Mucosa of rectum (tissue), 2 donors: ENCODE results near the gene CHN2.

Source experiments
- H3K27ac ChIP-seq, 2 donors: one replicate each; pipeline ENCODE4 v1.7.0; 2013; ENCODE audit warnings: inconsistent platforms in 2 of 2, low read depth in 2 of 2, low read length in 2 of 2
- H3K27me3 ChIP-seq, 2 donors: one replicate each; pipeline ENCODE4 v1.7.0; 2013; ENCODE audit warnings: low read length in 2 of 2; ENCODE audit not compliant: control insufficient read depth in 2 of 2, insufficient read depth in 2 of 2
- H3K36me3 ChIP-seq, 2 donors: one replicate each; pipeline ENCODE4 v1.7.0; 2013; ENCODE audit warnings: low read length in 2 of 2; ENCODE audit not compliant: control insufficient read depth in 2 of 2, insufficient read depth in 2 of 2
- H3K4me1 ChIP-seq, 2 donors: one replicate each; pipeline ENCODE4 v1.7.0; 2013; ENCODE audit warnings: low read length in 2 of 2, mild to moderate bottlenecking in 1 of 2; ENCODE audit not compliant: control insufficient read depth in 2 of 2, insufficient read depth in 2 of 2
- H3K4me3 ChIP-seq, 2 donors: one replicate each; pipeline ENCODE4 v1.7.0; 2013; ENCODE audit warnings: low read length in 2 of 2
- H3K9ac ChIP-seq, 2 donors: one replicate each; pipeline ENCODE4 v1.7.0; 2013; ENCODE audit warnings: low read length in 2 of 2, low read depth in 1 of 2, mild to moderate bottlenecking in 1 of 2
- H3K9me3 ChIP-seq, 2 donors: one replicate each; pipeline ENCODE4 v1.7.0; 2013; ENCODE audit warnings: low read length in 2 of 2; ENCODE audit not compliant: control insufficient read depth in 2 of 2
- donor health status: healthy.
- donor health status: Normal muscosa, but diverticular disease.

CHN2 gene

DNA sequence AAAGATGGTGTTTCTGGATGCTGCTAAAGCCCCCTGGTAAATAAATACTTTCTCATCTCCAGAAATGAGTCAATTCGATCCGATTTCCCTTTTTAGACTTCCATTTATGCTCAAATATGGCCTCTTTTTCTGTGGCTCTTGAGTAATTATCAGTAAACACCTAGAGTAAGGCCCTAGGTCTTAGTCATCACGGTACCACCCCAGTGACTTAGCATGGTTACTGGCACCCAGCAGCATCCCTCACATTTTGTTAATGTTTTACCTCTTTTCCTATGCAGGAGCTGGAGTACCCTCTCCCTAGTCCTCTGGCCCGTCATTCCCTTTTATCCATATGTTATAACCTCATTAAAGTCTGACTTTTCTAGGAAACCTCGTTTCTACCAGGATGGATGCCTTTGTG, 19.5 kb downstream of the CHN2 start:
- Histone ChIP-seq H3K9me3 (no peaks in the 10 kb centered on the region), H3K36me3 (no peaks in the 10 kb centered on the region), H3K27me3 (no peaks in the 10 kb centered on the region), H3K9ac (no peak overlapping the region), H3K4me3 (no peak overlapping the region), H3K4me1 (no peaks in the 10 kb centered on the region), H3K27ac (no peak overlapping the region)

DNA sequence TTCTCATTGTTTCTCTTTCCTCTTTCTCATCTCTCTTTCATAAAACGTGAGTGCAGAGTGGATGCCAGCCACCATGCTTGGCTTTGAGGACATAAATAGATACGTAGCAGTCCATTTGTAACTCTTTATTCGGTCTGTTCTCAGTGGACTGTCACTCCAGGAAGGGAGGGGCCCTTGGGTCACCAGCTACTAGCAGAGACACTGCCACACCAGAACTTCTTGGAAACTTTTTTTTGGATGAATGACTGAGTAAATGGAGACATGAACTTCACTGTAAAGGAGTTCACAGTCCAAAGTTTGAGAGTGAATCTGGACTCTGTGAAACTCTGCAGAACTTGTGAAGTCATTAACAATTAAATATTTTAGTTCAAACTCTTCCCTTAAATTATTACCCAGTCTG, 20.2 kb downstream of the CHN2 start:
- Histone ChIP-seq H3K36me3 (no peaks in the 10 kb centered on the region), H3K4me1 (no peaks in the 10 kb centered on the region), H3K27me3 (no peaks in the 10 kb centered on the region), H3K9ac (no peak overlapping the region), H3K4me3 (no peak overlapping the region), H3K27ac (no peak overlapping the region), H3K9me3 (no peaks in the 10 kb centered on the region)

DNA sequence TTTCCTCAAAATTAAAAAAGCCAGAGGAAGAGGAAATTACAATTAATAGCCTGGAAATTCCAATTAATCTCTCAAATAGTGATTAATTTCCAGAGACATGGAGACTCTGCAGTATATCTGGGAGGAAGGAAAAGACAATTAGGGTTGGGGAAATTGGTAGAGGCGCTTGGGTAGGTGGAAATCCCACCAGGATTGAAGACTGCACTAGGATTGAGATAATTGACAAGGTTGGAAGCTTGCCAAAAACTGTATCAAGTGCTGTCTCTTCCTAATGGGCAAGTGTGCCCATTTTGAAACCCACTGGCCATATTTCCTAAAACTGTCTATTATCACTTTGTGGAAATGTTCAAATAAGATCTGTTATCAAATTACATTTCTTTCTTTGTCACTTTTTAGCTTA, 21.6 kb downstream of the CHN2 start:
- Histone ChIP-seq H3K27me3 (no peaks in the 10 kb centered on the region), H3K9me3 (no peaks in the 10 kb centered on the region), H3K36me3 (no peaks in the 10 kb centered on the region), H3K27ac (no peak overlapping the region), H3K9ac (no peak overlapping the region), H3K4me3 (no peak overlapping the region), H3K4me1 (no peaks in the 10 kb centered on the region)

DNA sequence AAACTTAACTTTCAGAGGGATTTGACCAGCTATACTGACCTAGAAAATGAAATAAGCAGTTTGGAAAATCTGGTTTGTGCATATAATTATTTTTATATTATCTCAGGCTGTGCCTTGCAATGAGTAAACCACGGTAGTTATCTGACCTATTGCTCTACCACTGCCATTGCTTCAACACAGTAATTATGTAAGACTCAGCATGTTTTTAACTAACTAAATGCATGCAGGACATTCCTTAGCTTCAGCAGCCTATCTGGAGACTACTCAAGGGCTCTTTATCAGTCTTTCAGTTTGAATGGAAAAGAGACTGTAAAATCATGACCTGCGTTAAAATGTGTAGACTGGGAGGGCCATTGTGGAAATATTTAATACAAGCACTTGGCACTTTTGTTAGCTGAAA, 22.5 kb downstream of the CHN2 start:
- H3K4me3 ChIP-seq = no peak overlapping the region
- H3K9ac ChIP-seq = no peak overlapping the region
- H3K27ac ChIP-seq = no peak overlapping the region
- H3K4me1 ChIP-seq = no peaks in the 10 kb centered on the region
- no peaks in the 10 kb centered on the region for H3K27me3 ChIP-seq
- no peaks in the 10 kb centered on the region for H3K36me3 ChIP-seq
- H3K9me3 ChIP-seq = peaks cover 0 to 2% of the 10 kb centered on the region in 2 donors

DNA sequence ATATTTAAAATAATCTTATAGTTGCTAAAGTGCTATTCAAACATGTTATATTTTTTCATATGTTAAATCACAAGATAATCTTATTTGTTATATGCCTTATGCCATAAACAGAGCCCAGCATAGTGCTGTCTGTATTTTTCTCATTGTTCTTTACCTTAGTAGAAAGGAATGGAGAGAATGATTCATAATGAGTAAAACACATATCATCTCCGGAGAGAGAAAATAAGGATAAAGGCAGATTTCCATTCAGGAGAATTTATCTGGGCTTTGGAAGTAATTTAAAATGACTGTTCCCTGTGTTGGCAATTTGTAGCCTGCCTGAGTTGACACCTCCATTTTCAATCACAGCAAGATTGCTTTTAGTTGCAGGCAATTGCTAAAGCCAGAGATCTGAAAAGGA, 30.2 kb downstream of the CHN2 start:
- Histone ChIP-seq H3K27ac (no peak overlapping the region), H3K27me3 (no peaks in the 10 kb centered on the region), H3K4me1 (no peaks in the 10 kb centered on the region), H3K9ac (no peak overlapping the region), H3K36me3 (no peaks in the 10 kb centered on the region), H3K9me3 (peaks cover 0 to 2% of the 10 kb centered on the region in 2 donors), H3K4me3 (no peak overlapping the region)

DNA sequence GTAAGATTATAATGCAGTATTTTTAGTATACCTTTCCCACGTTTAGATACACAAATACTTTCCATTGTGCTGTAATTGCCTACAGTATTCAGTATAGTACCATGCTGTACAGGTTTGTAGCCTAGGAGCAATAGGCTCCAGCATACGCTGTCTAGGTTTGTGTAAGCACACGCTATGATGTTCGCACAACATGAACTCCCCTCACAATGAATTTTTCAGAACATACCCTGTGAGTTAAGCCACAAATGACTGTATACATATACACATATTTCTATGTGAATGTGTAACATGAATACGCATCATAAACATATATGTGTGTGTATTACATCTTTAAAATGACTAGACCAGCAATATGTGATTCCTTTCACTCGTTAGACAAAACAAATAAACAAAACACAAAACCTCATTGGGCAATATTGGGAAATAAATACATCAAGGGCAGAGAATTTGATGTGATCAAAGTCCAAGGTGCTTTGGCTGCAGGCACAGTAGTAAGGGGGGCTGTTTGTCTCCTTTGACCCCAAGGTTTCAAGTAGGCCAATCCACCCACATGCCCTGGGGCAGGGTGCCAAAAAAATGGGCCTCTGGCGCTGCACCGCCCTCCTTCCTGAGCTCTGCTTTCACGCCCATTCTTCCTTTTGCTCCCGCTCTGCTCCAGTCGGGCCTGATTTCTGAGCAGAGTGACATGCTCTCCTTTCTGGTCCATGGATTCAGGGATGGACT, 33.9 kb downstream of the CHN2 start:
- H3K4me3 ChIP-seq = no peak overlapping the region
- peak overlapping the region in 1 of 2 donors; percentile 15 for H3K27ac ChIP-seq
- H3K9ac ChIP-seq = no peak overlapping the region
- no peaks in the 10 kb centered on the region for H3K4me1 ChIP-seq
- no peaks in the 10 kb centered on the region for H3K36me3 ChIP-seq
- H3K27me3 ChIP-seq = no peaks in the 10 kb centered on the region
- H3K9me3 ChIP-seq = no peaks in the 10 kb centered on the region

DNA sequence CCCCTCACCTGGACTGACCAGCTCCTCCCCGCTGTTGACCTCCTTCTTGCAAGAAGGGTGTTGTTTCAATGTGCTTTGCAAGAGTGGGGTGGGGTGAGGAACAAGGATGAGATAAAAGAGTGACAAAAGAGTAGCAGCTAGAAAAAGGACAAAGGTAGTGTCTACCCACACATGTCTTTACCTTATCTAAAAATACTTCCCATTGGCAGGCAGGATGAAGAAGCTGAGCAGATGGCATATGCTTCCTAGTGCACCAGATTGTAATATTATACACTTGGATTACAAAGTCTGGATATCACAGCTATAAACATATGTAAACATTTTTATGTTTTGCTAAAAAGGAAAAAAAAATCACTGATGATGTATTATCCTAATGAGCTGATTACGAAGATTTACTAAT, 34.5 kb downstream of the CHN2 start:
- no peak overlapping the region for H3K4me3 ChIP-seq

DNA sequence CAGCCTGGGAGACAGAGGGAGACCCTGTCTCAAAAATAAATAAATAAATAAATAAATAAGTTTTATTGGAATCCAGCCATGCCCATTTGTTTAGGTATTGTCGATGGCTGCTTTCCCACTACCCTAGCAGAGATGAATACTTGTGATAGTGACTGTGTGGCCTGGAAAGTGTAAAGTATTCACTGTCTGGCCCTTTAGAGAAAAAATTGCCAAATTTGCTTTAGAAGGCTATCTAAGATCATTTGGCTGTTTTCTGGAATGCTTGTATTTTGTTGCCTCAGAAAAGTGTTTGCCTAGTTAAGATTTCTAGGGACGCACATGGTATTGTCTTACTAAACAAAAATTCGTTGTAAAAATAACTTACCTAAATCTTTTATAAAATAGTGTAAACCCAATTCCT, 35.4 kb downstream of the CHN2 start:
- no peak overlapping the region for H3K27ac ChIP-seq
- H3K9ac ChIP-seq = no peak overlapping the region

More for the DNA sequence above, 34.5 kb downstream of the CHN2 start:
- no peaks in the 10 kb centered on the region for H3K27me3 ChIP-seq
- H3K4me1 ChIP-seq = no peaks in the 10 kb centered on the region
- no peak overlapping the region for H3K9ac ChIP-seq
- peak overlapping the region in 1 of 2 donors; percentile 15 for H3K27ac ChIP-seq
- H3K9me3 ChIP-seq = no peaks in the 10 kb centered on the region
- no peaks in the 10 kb centered on the region for H3K36me3 ChIP-seq

DNA sequence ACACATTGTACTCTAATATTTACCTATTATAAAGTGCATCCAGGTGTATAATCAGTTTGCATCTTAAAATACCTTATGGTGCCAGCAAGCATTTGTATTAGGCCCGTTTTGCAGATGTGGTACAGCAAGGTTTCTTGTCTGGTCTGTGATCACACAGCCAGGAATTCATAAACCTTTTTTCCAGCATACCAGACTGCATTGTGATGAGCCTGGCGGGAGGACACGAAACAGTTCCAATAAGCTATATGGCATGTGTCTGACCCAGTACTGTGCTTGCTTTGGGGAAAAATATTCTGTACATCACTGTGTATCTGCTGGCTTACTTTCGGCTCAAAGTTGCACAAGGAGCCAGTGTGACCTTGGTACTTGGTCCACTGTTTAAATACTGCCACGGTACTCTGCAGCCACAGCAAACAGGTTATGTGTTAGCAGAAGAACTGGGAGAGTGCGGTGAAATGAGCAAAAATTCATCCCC, 36.3 kb downstream of the CHN2 start:
- H3K36me3 ChIP-seq = no peaks in the 10 kb centered on the region
- no peaks in the 10 kb centered on the region for H3K27me3 ChIP-seq
- H3K4me3 ChIP-seq = no peak overlapping the region
- no peak overlapping the region for H3K9ac ChIP-seq
- H3K9me3 ChIP-seq = no peaks in the 10 kb centered on the region
- no peaks in the 10 kb centered on the region for H3K4me1 ChIP-seq
- no peak overlapping the region for H3K27ac ChIP-seq

More for the DNA sequence above, 35.4 kb downstream of the CHN2 start:
- Histone ChIP-seq H3K4me1 (no peaks in the 10 kb centered on the region), H3K9me3 (no peaks in the 10 kb centered on the region), H3K27me3 (no peaks in the 10 kb centered on the region), H3K4me3 (no peak overlapping the region), H3K36me3 (no peaks in the 10 kb centered on the region)

DNA sequence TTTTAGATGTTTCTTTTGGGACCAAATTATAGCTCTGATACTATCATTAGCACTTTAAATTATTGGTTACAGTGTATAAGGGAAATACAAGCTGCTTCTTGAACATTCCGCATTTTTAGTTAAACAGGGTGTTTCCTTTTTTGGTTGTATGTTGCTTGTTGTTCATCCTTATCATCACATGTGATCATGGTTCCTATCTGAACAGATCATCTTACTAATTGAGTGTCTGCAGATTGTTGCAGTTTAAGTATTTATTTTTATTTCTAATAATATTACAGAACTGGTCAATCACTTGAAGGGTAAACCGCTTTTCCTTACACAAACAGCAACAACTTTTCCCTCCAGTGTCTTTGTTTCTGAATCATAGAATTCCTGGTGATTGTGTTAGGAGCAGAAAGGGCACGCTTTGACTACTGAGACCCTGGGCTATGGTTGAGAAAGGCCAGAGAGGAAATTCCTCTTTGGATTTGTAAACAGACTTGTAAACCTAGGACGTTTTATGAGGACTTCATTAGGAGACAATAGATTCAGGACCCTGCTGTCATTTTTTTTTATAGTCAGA, 37.2 kb downstream of the CHN2 start:
- H3K4me1 ChIP-seq = no peaks in the 10 kb centered on the region
- no peak overlapping the region for H3K9ac ChIP-seq
- H3K27me3 ChIP-seq = no peaks in the 10 kb centered on the region
- no peaks in the 10 kb centered on the region for H3K36me3 ChIP-seq
- H3K4me3 ChIP-seq = no peak overlapping the region
- no peaks in the 10 kb centered on the region for H3K9me3 ChIP-seq
- no peak overlapping the region for H3K27ac ChIP-seq
